ENCODE results near the gene FAM3D. TPM values are rescaled to one million over a fixed set of nuclear protein-coding genes. Genes with fewer than 3 reads are reported as not detected.

Gene FAM3D
- polyA plus RNA-seq, 2 of the 4 experiments (the other 2 are of a cell fraction) = not detected

GRCh38 chr3:58624550-58624949 lies 42.0 kb downstream of the FAM3D start:
- FAIRE-seq = no peak
- TF ChIP-seq CBX2 (IDR thresholded peaks at IDR 0.05; ENCODE audit: borderline replicate concordance, low read depth) (no peak), EP300 (IDR thresholded peaks at IDR 0.05) (no peak), TP53 (CRISPR knock-in tag; IDR thresholded peaks at IDR 0.05) (no peak), FOSL2 (IDR thresholded peaks at IDR 0.05) (no peak), FOSL2 (CRISPR knock-in tag; IDR thresholded peaks at IDR 0.05) (no peak), HDAC2 (IDR thresholded peaks at IDR 0.05) (no peak), CTCF (IDR thresholded peaks at IDR 0.05) (no peak), ZC3H11A (IDR thresholded peaks at IDR 0.05) (no peak), FOSB (CRISPR knock-in tag; IDR thresholded peaks at IDR 0.05) (no peak), REST (IDR thresholded peaks at IDR 0.05) (no peak), ZNF302 (CRISPR knock-in tag; IDR thresholded peaks at IDR 0.05) (no peak), RCOR1 (IDR thresholded peaks at IDR 0.05; ENCODE audit: low read depth, low read length) (no peak), NR3C1 (IDR thresholded peaks at IDR 0.05) (no peak), MAFK (IDR thresholded peaks at IDR 0.05; ENCODE audit: partially characterized antibody) (no peak), BHLHE40 (IDR thresholded peaks at IDR 0.05; ENCODE audit: low read depth, low read length) (no peak), USF2 (IDR thresholded peaks at IDR 0.05) (no peak), ZFP36 (IDR thresholded peaks at IDR 0.05; ENCODE audit: borderline replicate concordance, partially characterized antibody) (no peak), MAX (IDR thresholded peaks at IDR 0.05) (no peak), MYC (IDR thresholded peaks at IDR 0.05; ENCODE audit: borderline replicate concordance, low read length) (no peak), E2F6 (IDR thresholded peaks at IDR 0.05; ENCODE audit: borderline replicate concordance, low read depth) (no peak), PHF8 (IDR thresholded peaks at IDR 0.05; ENCODE audit: borderline replicate concordance, low read depth) (no peak)
- WGBS (ENCODE audit: missing lambda C conversion rate) = 38% methylated on average over 2 of the region's 3 CpGs

GRCh38 chr3:58623961-58624360 lies 42.6 kb downstream of the FAM3D start:
- DNase-seq (ENCODE audit: low read depth in 1 of 2, low spot score in 1 of 2) = no peak
- CTCF ChIA-PET = interaction anchor here (1.3 kb wide), 1 partner anchor 54 kb away, joined by 5 read pairs; no protein-coding TSS in a partner anchor
- Histone ChIP-seq H3K4me2 (no peak overlapping the region), H3K4me3 (no peak overlapping the region), H3K27ac (no peak overlapping the region), H3K9me3 (no peaks in the 10 kb centered on the region), H3K4me1 (no peaks in the 10 kb centered on the region)
- FAIRE-seq = no peak
- 41% methylated on average over 2 of the region's 5 CpGs for WGBS (ENCODE audit: missing lambda C conversion rate)
- POLR2A ChIA-PET = no interaction called here
- ATAC-seq = no peak
- TF ChIP-seq PHF8 (IDR thresholded peaks at IDR 0.05; ENCODE audit: borderline replicate concordance, low read depth) = no peak
- no peak for TF ChIP-seq KDM5A (IDR thresholded peaks at IDR 0.05)
- TF ChIP-seq MAX (IDR thresholded peaks at IDR 0.05) = no peak
- TF ChIP-seq HOXB5 (CRISPR knock-in tag; IDR thresholded peaks at IDR 0.05) = no peak
- TF ChIP-seq ZC3H11A (IDR thresholded peaks at IDR 0.05) = no peak
- no peak for TF ChIP-seq CHD2 (IDR thresholded peaks at IDR 0.05; ENCODE audit: low read length, partially characterized antibody)
- TF ChIP-seq PBX3 (IDR thresholded peaks at IDR 0.05) = no peak
- no peak for TF ChIP-seq POLR2A (IDR thresholded peaks at IDR 0.05; ENCODE audit: low read length)
- no peak for TF ChIP-seq HEYL (CRISPR knock-in tag; IDR thresholded peaks at IDR 0.05)
- TF ChIP-seq RFX5 (IDR thresholded peaks at IDR 0.05) = no peak
- TF ChIP-seq HES2 (IDR thresholded peaks at IDR 0.05) = no peak
- TF ChIP-seq SMC3 (IDR thresholded peaks at IDR 0.05) = no peak
- TF ChIP-seq GATA3 (IDR thresholded peaks at IDR 0.05; ENCODE audit: borderline replicate concordance) = no peak
- TF ChIP-seq EHF (CRISPR knock-in tag; IDR thresholded peaks at IDR 0.05) = no peak

More at GRCh38 chr3:58624550-58624949, 42.0 kb downstream of the FAM3D start:
- no peak overlapping the region for H3K4me3 ChIP-seq
- ChIA-PET POLR2A (no interaction called here), CTCF (interaction anchor here (9.7 kb wide), 1 partner anchor 57 kb away, joined by 126 read pairs; no protein-coding TSS in a partner anchor)
- no peak overlapping the region for H3K27ac ChIP-seq
- H3K4me2 ChIP-seq = no peak overlapping the region
- no peaks in the 10 kb centered on the region for H3K4me1 ChIP-seq
- ATAC-seq (no peak), DNase-seq (ENCODE audit: low read depth in 1 of 2, low spot score in 1 of 2) (no peak)
- H3K9me3 ChIP-seq = no peaks in the 10 kb centered on the region

All from A549 (cell line).